ENCODE results near the gene GPR180. TPM values are rescaled to one million over a fixed set of nuclear protein-coding genes. Genes with fewer than 3 reads are reported as not detected.

The GPR180 gene
- total RNA-seq, 2 donors from 2014 or later = 7.1 to 7.8 TPM

- H3K27ac Mint-ChIP-seq = no peak overlapping the region
- DNase-seq (ENCODE audit: low spot score) = no peak
Observed at GRCh38 chr13:94672400-94672799, 70.7 kb downstream of the GPR180 start.

DNA sequence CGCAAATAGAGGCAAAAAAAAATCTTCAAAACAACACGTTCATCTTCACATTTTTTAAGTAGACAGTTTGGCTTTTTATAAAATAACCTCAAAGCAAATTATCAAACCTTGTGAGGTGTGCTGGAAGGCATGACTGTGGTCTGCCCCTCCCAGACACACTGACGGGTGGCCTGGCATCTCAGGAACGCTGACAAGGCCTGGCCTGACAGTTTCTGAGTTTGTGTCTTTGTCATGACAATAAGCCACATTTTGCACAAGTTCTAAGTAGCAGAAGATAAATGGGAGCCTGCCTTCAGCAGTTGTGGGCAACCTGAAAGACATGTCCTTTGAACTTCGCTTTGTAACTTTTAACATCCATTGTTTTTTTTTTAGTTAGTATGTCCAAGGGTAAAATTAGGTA lies 72.2 kb downstream of the GPR180 start:
- peaks cover 16 to 29% of the 10 kb centered on the region in 2 donors for H3K27me3 Mint-ChIP-seq
- ATAC-seq = no peak
- no peaks in the 10 kb centered on the region for H3K4me1 Mint-ChIP-seq (ENCODE audit: low read depth in 2 of 2)
- no peaks in the 10 kb centered on the region for H3K36me3 Mint-ChIP-seq
- H3K27ac Mint-ChIP-seq = no peak overlapping the region
- H3K9me3 Mint-ChIP-seq = no peaks in the 10 kb centered on the region
- no peak overlapping the region for H3K4me3 Mint-ChIP-seq
- DNase-seq (ENCODE audit: low spot score) = no peak

More at GRCh38 chr13:94672400-94672799, 70.7 kb downstream of the GPR180 start:
- Mint-ChIP-seq H3K4me3 (no peak overlapping the region), H3K9me3 (no peaks in the 10 kb centered on the region), H3K4me1 (ENCODE audit: low read depth in 2 of 2) (peaks cover 0 to 4% of the 10 kb centered on the region in 2 donors), H3K27me3 (peaks cover 15 to 21% of the 10 kb centered on the region in 2 donors), H3K36me3 (no peaks in the 10 kb centered on the region)
- ATAC-seq = no peak

GRCh38 chr13:94674609-94675348 lies 73.1 kb downstream of the GPR180 start:
- Mint-ChIP-seq H3K27me3 (peaks cover 16 to 29% of the 10 kb centered on the region in 2 donors), H3K27ac (no peak overlapping the region), H3K9me3 (no peaks in the 10 kb centered on the region), H3K36me3 (no peaks in the 10 kb centered on the region), H3K4me1 (ENCODE audit: low read depth in 2 of 2) (no peaks in the 10 kb centered on the region), H3K4me3 (no peak overlapping the region)
- ATAC-seq = no peak
- no peak for DNase-seq (ENCODE audit: low spot score)

GRCh38 chr13:94677799-94678198 lies 76.1 kb downstream of the GPR180 start:
- Mint-ChIP-seq H3K36me3 (no peaks in the 10 kb centered on the region), H3K4me3 (no peak overlapping the region), H3K9me3 (no peaks in the 10 kb centered on the region), H3K27me3 (peaks cover 23 to 30% of the 10 kb centered on the region in 2 donors), H3K27ac (no peak overlapping the region), H3K4me1 (ENCODE audit: low read depth in 2 of 2) (no peaks in the 10 kb centered on the region)
- ATAC-seq (no peak), DNase-seq (ENCODE audit: low spot score) (no peak)

GRCh38 chr13:94678845-94679244 lies 77.2 kb downstream of the GPR180 start:
- Mint-ChIP-seq H3K4me1 (ENCODE audit: low read depth in 2 of 2) (no peaks in the 10 kb centered on the region), H3K27ac (no peak overlapping the region), H3K4me3 (no peak overlapping the region), H3K36me3 (no peaks in the 10 kb centered on the region), H3K27me3 (peaks cover 30 to 39% of the 10 kb centered on the region in 2 donors), H3K9me3 (no peaks in the 10 kb centered on the region)
- no peak for DNase-seq (ENCODE audit: low spot score)
- no peak for ATAC-seq

- ATAC-seq (no peak), DNase-seq (ENCODE audit: low spot score) (no peak)
- no peaks in the 10 kb centered on the region for H3K36me3 Mint-ChIP-seq
- H3K4me3 Mint-ChIP-seq = no peak overlapping the region
- H3K4me1 Mint-ChIP-seq (ENCODE audit: low read depth in 2 of 2) = no peaks in the 10 kb centered on the region
- no peak overlapping the region for H3K27ac Mint-ChIP-seq
- peaks cover 30 to 39% of the 10 kb centered on the region in 2 donors for H3K27me3 Mint-ChIP-seq
- H3K9me3 Mint-ChIP-seq = no peaks in the 10 kb centered on the region
Observed at GRCh38 chr13:94679614-94680013, 78.0 kb downstream of the GPR180 start.

DNA sequence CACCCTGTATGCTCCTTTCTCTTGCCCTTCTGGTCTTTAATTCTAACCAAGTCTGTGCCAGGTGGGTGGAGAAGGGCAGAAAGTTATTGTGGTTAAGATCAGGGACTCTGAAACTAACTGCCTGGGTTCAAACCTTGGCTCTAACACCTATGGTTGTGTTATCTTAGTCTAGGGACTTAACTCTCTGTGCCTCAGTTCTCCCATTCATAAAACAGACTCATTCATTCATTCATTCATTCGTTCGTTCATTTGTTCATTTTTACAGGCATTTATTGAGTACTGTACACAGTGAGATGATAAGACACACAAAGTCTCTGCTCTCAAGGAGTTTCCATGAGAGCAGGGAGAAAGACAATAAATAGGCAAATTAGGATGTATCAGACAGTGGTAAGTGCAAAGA lies 80.6 kb downstream of the GPR180 start:
- Mint-ChIP-seq H3K27ac (no peak overlapping the region), H3K9me3 (no peaks in the 10 kb centered on the region), H3K4me3 (no peak overlapping the region), H3K27me3 (peaks cover 27 to 34% of the 10 kb centered on the region in 2 donors), H3K36me3 (no peaks in the 10 kb centered on the region), H3K4me1 (ENCODE audit: low read depth in 2 of 2) (no peaks in the 10 kb centered on the region)
- DNase-seq (ENCODE audit: low spot score) = no peak
- ATAC-seq = no peak

DNA sequence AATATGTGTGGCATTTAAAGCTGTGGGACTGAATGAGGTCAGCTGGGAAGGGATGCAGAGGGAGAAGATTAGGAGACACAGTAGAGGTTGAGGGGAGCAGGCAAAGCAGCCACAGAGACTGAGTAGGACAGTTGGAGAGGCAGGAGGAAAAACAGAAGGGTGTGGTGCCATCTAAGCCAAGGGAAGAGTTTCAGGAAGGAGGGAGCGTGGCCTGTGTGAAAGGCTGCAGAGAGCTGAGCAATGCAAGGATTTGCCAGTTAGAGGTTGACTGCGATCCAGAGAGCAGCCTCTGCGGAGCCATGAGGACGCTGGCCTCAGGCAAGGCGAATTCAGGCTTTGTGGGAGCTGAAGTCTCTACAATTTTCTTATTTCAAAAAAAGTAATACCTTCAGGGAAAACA lies 81.8 kb downstream of the GPR180 start:
- DNase-seq (ENCODE audit: low spot score) (no peak), ATAC-seq (no peak)
- no peaks in the 10 kb centered on the region for H3K36me3 Mint-ChIP-seq
- H3K27me3 Mint-ChIP-seq = peaks cover 22 to 32% of the 10 kb centered on the region in 2 donors
- H3K9me3 Mint-ChIP-seq = no peaks in the 10 kb centered on the region
- no peak overlapping the region for H3K4me3 Mint-ChIP-seq
- H3K4me1 Mint-ChIP-seq (ENCODE audit: low read depth in 2 of 2) = no peaks in the 10 kb centered on the region
- H3K27ac Mint-ChIP-seq = no peak overlapping the region

Other genes with a start within 250 kb of the GPR180 start
- gene DCT, start 122.2 kb upstream of the GPR180 start, total RNA-seq = not detected
- 10 to 100 TPM; 18.7 to 20.5 TPM for gene TGDS, start 5.7 kb upstream of the GPR180 start, total RNA-seq
- gene SOX21, start 110.7 kb downstream of the GPR180 start, total RNA-seq = not detected